Measurements from ENCODE around the gene RCOR2.

RCOR2 gene

DNA sequence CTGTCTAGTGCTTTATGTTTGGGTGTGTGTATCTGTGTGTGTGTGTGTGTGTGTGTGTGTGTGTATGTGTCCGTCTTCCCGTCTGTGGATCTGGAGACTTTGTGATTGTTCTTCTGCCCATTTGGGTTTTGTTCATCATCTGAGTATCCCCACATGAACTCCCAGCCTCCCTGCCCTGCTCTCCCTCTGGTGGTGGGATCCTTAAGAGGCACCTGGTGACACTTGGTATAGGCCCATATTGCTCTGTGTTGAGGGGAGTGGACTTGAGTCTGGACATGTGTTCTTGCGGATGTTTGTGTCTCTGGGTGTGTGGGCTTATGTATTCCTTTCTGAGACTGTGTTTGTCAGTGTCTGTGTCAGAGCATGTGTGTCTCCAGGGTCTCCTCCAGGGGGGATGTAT, 15.3 kb downstream of the RCOR2 start:
- H3K36me3 ChIP-seq: peaks cover 75% of the 10 kb centered on the region
- TF ChIP-seq, protein P1, sequence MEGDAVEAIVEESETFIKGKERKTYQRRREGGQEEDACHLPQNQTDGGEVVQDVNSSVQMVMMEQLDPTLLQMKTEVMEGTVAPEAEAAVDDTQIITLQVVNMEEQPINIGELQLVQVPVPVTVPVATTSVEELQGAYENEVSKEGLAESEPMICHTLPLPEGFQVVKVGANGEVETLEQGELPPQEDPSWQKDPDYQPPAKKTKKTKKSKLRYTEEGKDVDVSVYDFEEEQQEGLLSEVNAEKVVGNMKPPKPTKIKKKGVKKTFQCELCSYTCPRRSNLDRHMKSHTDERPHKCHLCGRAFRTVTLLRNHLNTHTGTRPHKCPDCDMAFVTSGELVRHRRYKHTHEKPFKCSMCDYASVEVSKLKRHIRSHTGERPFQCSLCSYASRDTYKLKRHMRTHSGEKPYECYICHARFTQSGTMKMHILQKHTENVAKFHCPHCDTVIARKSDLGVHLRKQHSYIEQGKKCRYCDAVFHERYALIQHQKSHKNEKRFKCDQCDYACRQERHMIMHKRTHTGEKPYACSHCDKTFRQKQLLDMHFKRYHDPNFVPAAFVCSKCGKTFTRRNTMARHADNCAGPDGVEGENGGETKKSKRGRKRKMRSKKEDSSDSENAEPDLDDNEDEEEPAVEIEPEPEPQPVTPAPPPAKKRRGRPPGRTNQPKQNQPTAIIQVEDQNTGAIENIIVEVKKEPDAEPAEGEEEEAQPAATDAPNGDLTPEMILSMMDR (IDR thresholded peaks at IDR 0.05; ENCODE audit: low read depth, low read length): peak; percentile 44
- peak; percentile 27 for DNase-seq

DNA sequence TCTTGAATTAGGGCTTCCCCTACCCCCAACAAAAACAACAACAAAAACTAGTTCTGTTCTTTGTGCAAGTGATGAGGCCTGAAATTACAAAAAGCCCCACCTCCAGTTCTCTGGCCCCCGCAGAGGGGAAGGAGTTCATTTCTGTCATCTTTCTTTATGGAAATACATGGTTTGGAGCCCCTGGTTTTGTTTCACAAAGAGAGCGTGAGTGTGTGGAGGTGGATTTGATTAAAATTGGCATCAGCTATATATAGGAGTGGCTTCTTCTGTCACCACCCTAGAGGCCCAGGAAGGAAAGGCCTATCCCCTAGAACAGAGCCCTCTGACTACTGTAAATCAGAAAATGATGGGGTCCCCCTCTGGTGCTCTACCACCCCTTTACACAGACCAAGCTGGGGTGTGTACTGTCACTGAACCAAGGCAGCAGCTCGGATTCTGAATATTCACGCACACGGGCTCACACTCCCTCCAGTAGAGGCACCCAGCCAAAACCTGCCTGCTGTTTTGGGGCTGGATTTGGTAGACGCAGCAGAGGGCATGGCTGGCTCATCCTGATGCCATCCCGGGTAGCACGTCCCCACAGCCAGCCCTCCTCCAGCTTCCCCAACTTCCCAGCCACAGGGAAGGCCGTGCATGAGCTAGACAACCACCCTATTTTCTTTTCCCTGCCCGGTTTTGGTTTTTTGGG, 19.4 kb downstream of the RCOR2 start:
- Histone ChIP-seq H3K27me3 (ENCODE audit: insufficient read depth, low read depth, severe bottlenecking) (no peaks in the 10 kb centered on the region), H3K36me3 (peaks cover 66% of the 10 kb centered on the region), H3K4me3 (ENCODE audit: low read depth, low read length) (no peak overlapping the region), H3K9me3 (ENCODE audit: severe bottlenecking) (no peaks in the 10 kb centered on the region), H3K27ac (no peak overlapping the region)
- TF ChIP-seq, protein P1 (IDR thresholded peaks at IDR 0.05; ENCODE audit: low read depth, low read length): no peak
- DNase-seq: no peak

More for the DNA sequence above, 15.3 kb downstream of the RCOR2 start:
- no peak overlapping the region for H3K27ac ChIP-seq
- no peak overlapping the region for H3K4me3 ChIP-seq (ENCODE audit: low read depth, low read length)
- no peaks in the 10 kb centered on the region for H3K9me3 ChIP-seq (ENCODE audit: severe bottlenecking)
- H3K27me3 ChIP-seq (ENCODE audit: insufficient read depth, low read depth, severe bottlenecking): no peaks in the 10 kb centered on the region

DNA sequence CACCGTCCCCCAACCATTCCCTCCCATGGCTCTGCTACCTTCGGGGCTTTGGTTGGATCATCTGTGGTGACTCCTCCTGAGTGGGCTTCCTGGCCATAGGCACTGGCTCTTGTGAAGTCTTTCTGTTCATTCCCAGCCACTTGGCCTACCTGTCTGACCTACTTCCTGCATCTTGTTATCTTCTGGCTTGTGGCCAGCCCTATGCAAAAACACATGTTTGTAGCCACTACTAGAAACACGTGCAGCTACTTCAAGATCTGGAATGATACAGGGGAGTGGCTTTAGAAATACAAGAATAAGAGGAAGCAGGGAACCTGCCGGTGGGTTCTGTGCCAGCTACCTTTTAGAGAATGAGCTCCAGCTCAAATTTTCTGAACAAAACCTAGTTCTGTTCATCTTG, 20.9 kb downstream of the RCOR2 start:
- Histone ChIP-seq H3K27me3 (ENCODE audit: insufficient read depth, low read depth, severe bottlenecking) (no peaks in the 10 kb centered on the region), H3K4me3 (ENCODE audit: low read depth, low read length) (no peak overlapping the region), H3K9me3 (ENCODE audit: severe bottlenecking) (no peaks in the 10 kb centered on the region), H3K27ac (no peak overlapping the region), H3K36me3 (peaks cover 62% of the 10 kb centered on the region)
- DNase-seq: no peak
- TF ChIP-seq, protein P1 (IDR thresholded peaks at IDR 0.05; ENCODE audit: low read depth, low read length): no peak

DNA sequence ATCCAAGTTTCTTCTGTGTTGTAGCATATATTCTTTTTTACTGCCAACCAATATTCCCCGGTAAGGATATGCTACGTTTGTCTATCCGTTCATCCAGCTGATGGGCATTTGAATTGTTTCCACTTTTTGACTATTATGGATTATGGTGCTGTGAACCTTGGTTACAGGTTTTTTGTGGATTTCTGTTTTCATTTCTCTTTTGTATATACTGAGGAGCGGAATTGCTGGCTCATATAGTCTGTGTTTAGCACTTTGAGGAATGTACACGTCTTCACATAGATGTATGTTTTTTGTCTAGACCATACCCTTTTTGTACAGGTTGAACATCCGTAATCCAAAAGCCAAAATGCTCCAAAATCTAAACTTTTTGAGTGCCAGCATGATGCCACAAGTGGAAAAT, 23.6 kb downstream of the RCOR2 start:
- no peak for DNase-seq
- TF ChIP-seq, protein P1 (IDR thresholded peaks at IDR 0.05; ENCODE audit: low read depth, low read length): no peak
- Histone ChIP-seq H3K27me3 (ENCODE audit: insufficient read depth, low read depth, severe bottlenecking) (no peaks in the 10 kb centered on the region), H3K27ac (no peak overlapping the region), H3K9me3 (ENCODE audit: severe bottlenecking) (no peaks in the 10 kb centered on the region), H3K4me3 (ENCODE audit: low read depth, low read length) (no peak overlapping the region), H3K36me3 (peaks cover 36% of the 10 kb centered on the region)

DNA sequence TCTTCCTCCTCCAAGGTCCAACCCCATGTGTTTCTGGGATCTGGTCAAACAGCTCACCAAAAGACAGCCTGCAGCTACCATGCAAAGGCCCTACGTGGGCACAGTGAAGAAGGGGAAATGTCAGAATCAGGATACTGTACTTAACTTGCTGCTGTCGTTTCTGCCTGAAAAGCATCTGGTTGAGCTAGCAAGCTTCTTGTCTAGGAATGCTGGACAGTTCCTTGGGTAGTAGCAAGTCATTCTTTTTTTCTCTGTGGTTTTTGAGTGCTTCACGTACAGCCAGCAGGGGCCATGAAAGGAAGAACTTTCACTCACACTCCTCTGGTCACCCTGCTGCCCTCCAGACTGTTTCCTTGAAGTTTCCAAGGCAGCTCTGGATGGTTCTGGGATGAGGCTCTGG, 24.7 kb downstream of the RCOR2 start:
- Histone ChIP-seq H3K9me3 (ENCODE audit: severe bottlenecking) (no peaks in the 10 kb centered on the region), H3K27ac (no peak overlapping the region), H3K36me3 (peaks cover 28% of the 10 kb centered on the region), H3K4me3 (ENCODE audit: low read depth, low read length) (no peak overlapping the region), H3K27me3 (ENCODE audit: insufficient read depth, low read depth, severe bottlenecking) (no peaks in the 10 kb centered on the region)
- TF ChIP-seq, protein P1 (IDR thresholded peaks at IDR 0.05; ENCODE audit: low read depth, low read length): no peak
- DNase-seq: no peak

DNA sequence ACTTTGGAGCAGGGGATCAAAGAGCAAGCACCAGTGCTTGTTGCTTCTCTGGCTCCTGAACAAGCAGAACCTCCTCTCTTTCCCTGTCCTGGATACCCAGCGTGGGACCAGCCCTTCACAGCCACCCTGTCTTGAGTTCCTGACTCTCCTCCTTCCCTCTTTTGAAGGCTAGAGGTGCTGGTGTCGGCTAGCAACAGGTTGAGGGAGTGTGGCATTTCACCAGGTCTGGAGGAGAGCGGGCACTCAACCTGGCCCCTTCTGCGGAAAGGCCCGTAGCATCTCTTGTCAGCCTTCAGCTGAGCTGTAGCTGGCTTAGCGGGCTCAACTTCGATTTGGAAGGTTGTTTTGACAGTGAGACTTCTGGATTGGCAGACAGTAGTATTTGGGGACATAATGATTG, 26.6 kb downstream of the RCOR2 start:
- H3K27me3 ChIP-seq (ENCODE audit: insufficient read depth, low read depth, severe bottlenecking): no peaks in the 10 kb centered on the region
- no peak overlapping the region for H3K4me3 ChIP-seq (ENCODE audit: low read depth, low read length)
- TF ChIP-seq, protein P1 (IDR thresholded peaks at IDR 0.05; ENCODE audit: low read depth, low read length): no peak
- peaks cover 11% of the 10 kb centered on the region for H3K36me3 ChIP-seq
- no peak overlapping the region for H3K27ac ChIP-seq
- H3K9me3 ChIP-seq (ENCODE audit: severe bottlenecking): no peaks in the 10 kb centered on the region
- DNase-seq: no peak
